HG02763 (cell line): ENCODE results near the gene KCNAB1.

ENCODE experiments used
- ATAC-seq: cut with Tn5 transposase; IDR thresholded peaks from one replicate; pipeline ENCODE4 v1.9.1; 2021; ENCODE audit warnings: mild to moderate bottlenecking, moderate library complexity; ENCODE audit not compliant: unreplicated experiment

The KCNAB1 gene

DNA sequence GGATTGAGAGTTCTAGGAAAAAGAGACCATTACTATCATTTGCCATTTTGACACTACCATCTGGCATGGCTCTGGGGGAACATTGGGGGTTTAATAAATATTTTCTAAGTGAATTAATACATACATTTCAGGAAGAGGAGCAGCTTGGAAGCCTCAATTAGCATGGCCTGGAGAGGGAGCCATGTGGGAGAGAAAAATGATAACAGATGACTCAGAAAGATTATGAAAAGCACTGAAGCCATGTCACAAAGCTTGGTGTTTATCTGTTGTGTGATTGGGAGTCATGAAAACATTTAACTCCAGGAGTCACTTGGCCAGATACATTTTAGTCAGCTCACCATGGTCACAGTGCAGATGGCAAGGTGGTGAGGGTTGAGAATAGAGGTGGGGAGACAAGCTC, 313.5 kb downstream of the KCNAB1 start:
- no peak for ATAC-seq

DNA sequence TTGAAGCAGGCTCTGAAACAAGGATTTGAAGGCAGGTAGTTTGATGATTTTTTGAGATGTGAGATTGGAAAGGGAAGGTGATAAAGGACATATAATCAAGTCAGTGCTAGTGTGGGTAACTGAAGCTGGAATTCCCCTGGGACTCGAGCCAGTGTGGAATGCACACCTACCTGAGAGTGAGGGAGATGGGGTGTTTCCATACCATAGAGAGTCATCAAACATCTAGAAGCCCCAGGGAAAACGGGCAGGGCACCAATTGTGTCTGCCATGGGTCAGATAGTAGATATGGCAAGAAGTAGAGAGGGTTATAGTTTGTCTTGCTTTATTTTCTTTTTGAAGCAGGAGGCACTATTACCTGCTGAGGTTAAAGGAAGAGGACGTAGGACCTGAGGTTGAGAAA, 314.5 kb downstream of the KCNAB1 start:
- ATAC-seq: no peak

DNA sequence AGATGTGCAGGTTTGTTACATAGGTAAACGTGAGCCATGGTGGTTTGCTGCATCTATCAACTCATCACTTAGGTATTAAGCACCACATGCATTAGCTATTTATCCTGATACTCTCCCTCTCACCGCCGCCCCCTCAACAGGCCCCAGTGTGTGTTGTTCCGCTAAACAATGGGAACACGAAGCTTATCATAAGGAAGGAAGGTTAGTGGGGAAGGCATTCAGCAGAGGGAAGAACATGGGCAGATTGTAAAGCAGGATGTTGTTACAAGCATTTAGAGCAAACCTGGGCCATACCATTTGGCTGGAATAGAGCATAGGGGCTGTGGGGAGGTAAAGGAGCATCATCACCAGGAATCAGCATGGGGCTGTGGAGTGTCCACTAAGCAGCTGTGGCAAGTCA, 322.7 kb downstream of the KCNAB1 start:
- no peak for ATAC-seq

GRCh38 chr3:156445117-156446090, 325.0 kb downstream of the KCNAB1 start:
- no peak for ATAC-seq

GRCh38 chr3:156448300-156448699, 327.9 kb downstream of the KCNAB1 start:
- peak; percentile 79 for ATAC-seq

DNA sequence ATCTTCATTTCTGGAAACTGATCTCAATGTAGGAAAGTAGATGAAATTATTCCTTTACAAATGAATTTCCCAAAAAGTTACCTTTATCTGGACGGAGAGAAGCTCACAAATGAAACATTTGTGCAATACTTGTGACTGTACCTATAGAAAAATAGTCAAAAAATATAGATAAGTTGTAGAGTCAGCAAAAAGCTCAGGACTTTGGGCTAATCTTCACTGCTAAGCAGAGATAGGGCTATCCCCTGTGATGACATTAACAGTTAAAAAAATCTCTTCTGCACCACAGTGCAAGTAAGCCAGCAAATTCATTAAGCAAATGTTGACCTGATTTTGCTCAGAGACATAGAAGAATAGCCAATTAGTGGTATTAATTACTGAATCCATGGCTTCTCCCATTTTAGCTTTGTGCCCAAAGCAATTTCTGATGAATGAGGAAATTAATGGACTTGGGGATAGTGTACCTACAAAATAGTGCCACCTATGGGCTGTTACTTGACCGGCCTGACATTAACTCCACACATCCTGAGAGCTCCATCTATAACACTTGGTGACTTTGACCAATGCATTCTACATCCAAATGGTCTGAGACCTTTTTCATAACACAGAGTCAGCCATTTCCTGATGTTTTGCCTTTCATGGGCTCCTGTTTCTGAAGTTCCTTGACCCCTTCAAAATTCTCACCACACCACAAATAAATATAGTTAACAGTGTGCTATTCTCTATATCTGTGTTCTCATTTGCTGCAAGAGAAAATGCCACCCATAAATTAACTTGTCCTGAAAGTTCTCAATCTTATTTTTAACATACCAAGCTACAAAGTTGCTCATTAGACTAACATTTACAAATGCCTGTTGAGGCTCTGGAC, 329.6 kb downstream of the KCNAB1 start:
- ATAC-seq: no peak

DNA sequence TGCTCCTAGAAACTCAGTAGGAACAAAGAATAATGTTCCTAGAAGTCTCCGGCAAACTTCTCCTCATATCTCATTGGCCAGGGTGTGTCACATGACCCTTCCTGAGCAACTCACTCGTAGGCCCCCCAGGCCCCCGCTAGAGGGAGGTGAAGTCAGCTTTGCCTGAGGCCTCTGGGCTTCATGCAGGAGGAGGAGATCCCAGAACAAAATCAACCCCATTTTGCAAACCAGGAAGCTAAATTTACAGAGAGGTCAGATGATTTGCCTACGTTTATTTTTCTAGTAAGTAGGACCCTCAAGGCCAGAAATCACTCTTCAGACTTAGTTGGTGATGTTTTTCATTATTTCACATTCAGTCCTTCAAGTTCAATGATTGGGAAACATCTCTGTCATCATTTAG, 335.5 kb downstream of the KCNAB1 start:
- no peak for ATAC-seq

GRCh38 chr3:156456771-156457224, 336.4 kb downstream of the KCNAB1 start:
- ATAC-seq: no peak

DNA sequence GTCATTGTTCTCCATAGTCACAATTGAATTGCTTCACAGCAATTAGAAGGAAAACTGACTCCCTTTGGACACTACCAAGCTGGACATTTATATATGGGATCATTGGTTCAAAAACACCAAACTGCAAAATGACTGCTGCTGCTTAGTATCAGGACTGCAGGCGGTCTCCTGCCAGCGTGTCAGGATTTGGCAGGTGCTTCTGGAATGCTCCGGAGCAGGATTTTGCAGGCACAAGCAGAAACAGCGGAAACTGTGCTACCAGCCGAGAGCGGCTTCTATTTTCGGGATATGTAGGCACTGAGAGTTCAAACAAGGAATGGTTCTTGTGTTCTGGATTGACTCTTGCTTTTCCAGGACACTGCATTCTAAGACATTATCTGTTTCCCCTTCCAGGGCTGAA, 339.1 kb downstream of the KCNAB1 start:
- no peak for ATAC-seq

- no peak for ATAC-seq
These were observed 339.8 kb downstream of the KCNAB1 start for GRCh38 chr3:156460206-156460611.

GRCh38 chr3:156461889-156462288, 341.5 kb downstream of the KCNAB1 start:
- no peak for ATAC-seq

DNA sequence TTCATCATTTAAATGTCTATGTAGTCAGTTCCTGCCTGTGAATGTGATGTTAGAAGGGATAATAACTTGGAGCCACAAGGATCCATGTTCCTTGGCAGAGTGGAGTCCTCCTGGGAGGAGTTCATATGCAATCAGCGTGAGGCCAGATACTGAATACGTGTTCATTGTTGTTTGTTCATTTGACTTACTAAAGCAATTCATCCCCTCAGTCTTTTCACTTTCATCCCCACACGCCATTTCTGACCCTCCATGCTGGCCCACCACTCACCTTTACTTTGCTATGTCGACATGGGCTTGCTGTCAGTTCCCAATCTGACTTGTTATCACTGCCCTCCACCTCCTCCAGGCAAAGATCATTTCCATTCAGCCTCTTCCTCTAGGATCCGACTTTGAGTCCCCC, 342.7 kb downstream of the KCNAB1 start:
- ATAC-seq: no peak

GRCh38 chr3:156465194-156465593, 344.8 kb downstream of the KCNAB1 start:
- no peak for ATAC-seq

DNA sequence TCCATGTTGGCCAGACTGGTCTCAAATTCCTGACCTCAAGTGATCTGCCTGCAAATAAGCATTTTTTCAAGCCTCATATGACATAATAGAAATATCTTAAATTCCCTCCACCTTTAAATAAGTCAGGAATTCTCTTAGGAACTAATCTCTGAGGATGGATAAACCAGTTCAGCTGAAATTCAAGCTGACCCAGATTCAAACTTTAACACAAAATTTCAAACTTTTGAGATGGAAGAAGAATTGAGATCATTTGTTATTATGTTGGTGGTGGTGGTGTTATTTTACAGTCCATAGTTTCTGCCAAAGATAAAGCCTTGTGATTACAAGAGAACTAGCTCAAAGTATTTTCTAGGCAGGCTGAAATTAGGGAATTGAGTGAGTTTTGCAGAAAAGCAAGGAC, 349.1 kb downstream of the KCNAB1 start:
- ATAC-seq: no peak

- no peak for ATAC-seq
These were observed 351.1 kb downstream of the KCNAB1 start for GRCh38 chr3:156471431-156471830.

GRCh38 chr3:156472150-156472549, 351.8 kb downstream of the KCNAB1 start:
- ATAC-seq: no peak

- no peak for ATAC-seq
These were observed 352.3 kb downstream of the KCNAB1 start for GRCh38 chr3:156472684-156473083.

DNA sequence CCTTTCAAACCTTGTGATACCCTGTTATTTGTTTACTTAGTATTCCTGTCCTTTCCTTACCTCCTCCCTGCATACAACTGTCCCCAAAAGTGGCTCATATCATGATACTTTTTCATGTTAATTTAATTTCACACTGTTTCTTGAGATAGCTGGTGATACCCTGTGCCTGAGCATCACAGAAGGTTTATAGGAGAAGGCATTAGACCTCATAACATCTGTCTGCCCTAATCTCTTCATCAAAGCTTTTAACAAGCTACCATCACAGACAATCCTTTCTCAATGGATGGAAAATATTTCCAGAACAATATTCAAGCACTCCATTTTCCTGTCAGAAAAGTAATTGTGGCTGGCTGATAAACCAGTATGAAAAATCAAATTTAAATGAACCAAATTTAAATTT, 353.0 kb downstream of the KCNAB1 start:
- ATAC-seq: no peak

DNA sequence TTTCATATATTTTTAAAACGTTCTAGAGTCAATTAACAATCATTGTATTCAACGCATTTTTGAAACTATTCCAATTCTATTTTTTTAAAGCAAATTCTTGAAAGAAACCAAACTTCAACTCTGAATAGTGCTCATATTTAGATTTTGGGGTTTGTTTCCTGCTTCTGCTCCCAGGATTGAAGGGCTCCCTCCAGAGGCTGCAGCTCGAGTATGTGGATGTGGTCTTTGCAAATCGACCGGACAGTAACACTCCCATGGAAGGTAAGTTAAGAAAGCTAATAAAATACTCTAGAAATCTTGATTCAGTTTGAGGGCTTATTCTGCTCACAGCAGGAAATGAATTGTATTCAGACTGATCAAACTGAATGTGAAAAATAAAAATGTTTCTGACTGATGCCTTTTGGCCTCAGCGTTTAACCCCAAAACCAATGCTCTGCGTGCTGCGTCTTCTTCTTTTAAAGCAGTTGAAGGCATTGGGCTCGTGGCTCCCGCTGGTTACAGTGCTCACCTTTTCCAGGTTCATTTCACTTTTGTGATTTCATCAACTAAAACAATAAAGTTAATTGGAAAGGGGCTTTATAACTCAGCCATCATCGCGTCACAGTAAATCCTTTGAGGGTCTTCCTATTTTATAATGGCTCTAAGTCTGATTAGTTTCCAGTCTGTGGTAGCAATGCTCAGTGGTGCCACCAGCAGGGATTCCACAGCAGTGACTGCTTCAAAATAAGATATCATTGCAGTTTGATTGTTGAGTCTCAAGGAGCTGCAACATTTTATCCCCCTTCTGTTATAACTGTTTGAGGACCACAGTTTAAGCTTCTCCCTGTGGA, 354.4 kb downstream of the KCNAB1 start:
- ATAC-seq: no peak

DNA sequence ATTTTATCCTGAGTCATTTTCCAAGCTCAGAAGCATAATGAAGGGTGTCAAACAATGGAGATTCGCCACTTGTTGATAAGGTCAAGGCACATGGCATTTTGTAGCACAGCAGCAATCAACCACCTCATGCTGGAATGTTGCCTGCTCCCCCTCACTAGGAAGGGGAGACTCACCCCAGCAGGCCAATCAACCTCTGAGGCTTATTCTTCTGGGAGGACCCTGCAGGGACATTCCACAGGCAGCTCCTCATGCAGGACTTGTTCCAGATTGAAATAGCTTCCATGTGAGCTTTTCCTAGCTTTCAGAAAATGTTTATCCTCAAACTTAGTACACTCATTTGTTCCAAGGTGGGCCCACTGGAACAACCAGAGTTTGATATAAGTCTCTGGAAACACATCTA, 356.9 kb downstream of the KCNAB1 start:
- ATAC-seq: no peak

GRCh38 chr3:156478891-156479290, 358.5 kb downstream of the KCNAB1 start:
- no peak for ATAC-seq
